Measurements from ENCODE around the gene TSG101.

The TSG101 gene

DNA sequence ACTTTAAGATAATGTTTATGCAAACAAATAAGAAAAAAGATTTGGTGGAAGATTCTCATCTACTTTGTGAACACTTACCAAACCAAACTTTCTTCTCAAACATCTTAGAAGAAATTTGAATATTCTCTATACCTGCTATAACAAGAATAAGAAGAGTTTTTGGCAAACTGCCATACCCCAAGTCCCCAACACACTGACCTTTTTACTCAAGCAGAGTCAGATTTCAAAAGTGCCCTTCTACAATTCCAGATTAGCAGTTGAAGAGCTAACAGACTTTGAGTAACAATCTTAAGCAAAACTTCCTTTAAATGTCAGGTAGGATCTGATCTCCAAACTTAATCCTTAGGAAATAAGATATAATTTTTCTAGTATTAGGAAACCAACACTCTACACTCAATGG is 33.9 kb downstream of the TSG101 start:
- DNase-seq, result no peak

- DNase-seq, result no peak
These were observed 34.8 kb downstream of the TSG101 start for GRCh38 chr11:18491924-18492323.

GRCh38 chr11:18490736-18491485 is 35.8 kb downstream of the TSG101 start:
- DNase-seq, result no peak

DNA sequence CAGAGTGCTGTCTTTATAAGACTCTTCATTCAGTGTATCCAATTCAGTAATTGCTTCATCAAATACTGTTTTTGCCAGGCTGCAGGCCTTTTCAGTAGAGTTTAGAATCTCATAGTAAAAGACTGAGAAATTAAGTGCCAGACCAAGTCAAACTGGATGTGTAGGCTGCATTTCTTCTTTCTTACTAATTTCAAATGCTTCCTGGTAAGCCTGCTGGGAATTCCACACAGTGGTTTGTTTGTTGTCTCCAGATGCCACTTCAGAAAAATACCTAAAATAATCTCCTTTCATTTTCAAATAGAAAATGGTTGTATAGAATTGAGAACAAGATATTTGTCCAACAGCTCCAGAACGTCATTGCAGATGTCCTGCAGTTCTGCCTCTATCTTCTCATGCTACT is 36.4 kb downstream of the TSG101 start:
- DNase-seq, result no peak

DNA sequence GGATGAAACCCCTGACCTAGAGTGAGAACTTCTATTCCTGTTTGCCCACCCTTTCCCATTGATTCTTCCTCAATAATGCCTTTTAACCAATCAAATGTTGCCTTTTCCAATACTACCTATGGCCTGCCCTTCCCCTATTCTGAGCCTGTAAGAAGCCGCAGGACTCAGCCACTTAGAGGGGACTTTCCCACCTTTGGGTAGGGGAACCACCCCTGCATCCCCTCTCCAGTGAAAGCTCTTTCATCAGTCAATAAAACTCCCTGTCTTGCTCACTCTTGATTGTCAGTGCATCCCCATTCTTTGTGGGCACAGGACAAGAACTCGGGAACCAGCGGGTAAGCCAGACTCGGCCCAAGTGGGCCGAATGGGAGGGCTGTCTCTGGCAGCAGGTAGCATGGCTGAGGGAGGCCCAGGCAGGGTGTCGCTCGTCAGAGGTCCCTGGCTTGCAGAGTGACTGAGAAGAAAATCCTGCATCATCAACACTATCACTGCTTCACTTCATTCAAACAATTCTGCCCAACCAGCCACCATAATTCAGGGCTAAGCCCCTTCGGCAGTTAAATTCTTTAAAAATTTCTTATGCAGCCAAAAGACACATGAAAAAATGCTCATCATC is 40.7 kb downstream of the TSG101 start:
- no peak for DNase-seq

- DNase-seq, result no peak
These were observed 47.7 kb downstream of the TSG101 start for GRCh38 chr11:18479063-18479462.

GRCh38 chr11:18472587-18472986 is 54.2 kb downstream of the TSG101 start:
- no peak for DNase-seq

GRCh38 chr11:18471995-18472394 is 54.7 kb downstream of the TSG101 start:
- no peak for DNase-seq

GRCh38 chr11:18468961-18469360 is 57.8 kb downstream of the TSG101 start:
- no peak for DNase-seq

GRCh38 chr11:18468059-18468458 is 58.7 kb downstream of the TSG101 start:
- no peak for DNase-seq

DNA sequence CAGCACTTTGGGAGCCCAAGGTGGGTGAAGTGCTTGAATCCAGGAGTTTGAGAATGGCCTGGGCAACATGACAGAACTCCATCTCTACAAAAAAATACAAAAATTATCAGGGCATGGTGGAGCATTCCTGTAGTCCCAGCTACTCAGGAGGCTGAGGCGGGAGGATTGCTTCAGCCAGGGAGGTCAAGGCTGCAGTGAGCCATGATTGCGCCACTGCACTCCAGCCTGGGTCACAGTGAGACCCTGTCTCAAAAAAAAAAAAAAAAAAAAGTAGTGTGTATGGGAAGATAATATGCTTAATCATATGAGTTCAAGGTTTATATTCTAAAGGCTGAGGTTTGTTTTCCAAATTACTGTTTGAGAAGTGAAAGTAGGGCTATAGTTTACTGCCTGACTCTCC is 60.3 kb downstream of the TSG101 start:
- no peak for DNase-seq

- DNase-seq, result no peak
These were observed 63.3 kb downstream of the TSG101 start for GRCh38 chr11:18463439-18463838.

DNA sequence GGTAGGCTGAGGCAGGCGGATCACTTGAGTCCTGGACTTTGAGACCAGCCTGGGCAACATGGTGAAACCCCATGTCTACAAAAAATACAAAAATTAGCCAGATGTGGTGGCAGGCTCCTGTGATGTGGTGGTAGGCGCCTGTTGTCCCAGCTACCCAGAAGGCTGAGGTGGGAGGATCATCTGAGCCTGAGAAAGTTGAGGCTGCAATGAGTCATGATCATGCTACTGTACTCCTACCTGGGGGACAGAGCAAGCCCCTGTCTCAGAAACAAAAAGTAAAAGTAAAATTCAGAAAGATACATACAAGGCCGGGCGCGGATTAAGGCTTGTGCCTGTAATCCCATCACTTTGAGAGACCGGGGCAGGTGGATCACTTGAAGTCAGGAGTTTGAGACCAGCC is 64.8 kb downstream of the TSG101 start:
- no peak for DNase-seq

DNA sequence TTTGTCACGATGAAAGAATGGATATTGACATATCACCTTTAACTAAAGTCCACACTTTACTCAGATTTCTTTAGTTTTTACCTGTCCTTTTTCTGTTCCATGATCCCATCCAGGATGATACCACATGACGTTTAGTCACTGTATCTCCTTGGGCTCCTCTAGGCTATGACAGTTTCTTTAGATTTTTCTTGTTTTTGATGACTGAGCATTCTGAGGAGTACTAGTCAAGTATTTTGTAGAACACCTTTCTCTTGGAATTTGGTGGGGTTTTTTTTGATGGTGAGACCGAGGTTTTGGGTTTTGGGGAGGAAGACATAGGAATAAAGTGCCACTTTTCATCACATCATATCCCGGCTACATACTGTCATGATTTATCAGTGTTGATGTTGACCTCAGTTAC is 67.1 kb downstream of the TSG101 start:
- no peak for DNase-seq

GRCh38 chr11:18457450-18457849 is 69.3 kb downstream of the TSG101 start:
- no peak for DNase-seq

DNA sequence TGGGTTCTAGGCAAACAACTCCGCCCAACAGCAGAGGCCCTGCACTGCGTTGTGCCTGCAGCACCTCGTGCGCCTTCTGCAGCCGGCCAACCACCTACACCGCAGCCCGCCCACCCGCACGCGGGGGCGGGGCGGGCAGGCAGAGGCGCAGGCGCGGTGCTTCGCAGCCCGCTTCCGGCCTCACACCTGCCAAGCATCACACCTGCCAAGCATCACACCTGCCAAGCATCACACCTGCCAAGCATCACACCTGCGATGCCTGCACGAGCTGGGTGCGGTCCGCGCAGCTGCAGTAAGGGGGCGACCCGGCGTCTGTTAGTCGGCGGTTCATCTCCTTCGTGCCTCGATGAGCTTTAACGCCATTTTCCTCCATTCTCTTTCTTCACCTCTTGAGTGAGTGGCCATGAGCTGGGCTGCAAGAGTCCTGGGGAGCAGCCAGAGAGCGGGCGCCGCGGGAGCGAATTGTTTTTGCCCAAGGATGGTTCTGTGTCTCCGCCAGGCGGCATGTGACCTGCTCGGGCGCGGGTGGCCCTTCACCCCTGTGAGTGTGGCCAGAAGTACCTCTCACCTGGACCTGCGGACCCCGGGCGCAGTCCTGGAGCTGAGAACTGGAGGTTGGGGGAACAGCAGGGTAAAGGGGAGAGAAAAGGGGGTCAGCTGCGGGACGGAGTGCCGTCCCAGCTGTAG is 70.9 kb downstream of the TSG101 start, which contains the start of gene LDHAL6A:
TSS of gene LDHAL6A (plus strand) at position 171 of the 687 bp plus-strand sequence. CDS start 825 bp downstream, outside the sequence.
- no peak for DNase-seq

DNA sequence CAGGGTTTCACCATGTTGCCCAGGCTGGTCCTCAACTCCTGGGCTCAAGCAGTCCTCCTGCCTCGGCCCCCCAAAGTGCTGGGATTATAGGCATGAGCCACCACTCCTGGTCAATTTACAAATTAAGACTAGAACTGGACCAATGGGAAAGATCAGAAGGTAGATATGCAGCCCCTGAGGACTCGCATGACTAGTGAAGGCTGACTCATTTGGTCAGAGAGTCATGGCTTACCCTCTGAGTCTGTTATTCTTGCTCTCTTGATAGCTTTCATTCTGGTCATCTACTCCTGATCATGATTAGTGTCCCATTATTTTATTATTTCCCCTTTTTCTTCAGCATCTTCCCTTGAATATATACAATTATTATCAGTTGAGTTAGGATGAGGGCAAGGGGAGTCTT is 73.8 kb downstream of the TSG101 start:
- no peak for DNase-seq

GRCh38 chr11:18449251-18449650 is 77.5 kb downstream of the TSG101 start:
- DNase-seq, result no peak

- no peak for DNase-seq
These were observed 88.1 kb downstream of the TSG101 start for GRCh38 chr11:18438691-18439090.
